ENCODE measurements around the gene SMPX.
A peak's percentile ranks its signal among the peaks of the same experiment; 100 is the strongest.

SMPX gene

GRCh38 chrX:21749924-21750323 lies 8.0 kb downstream of the SMPX start:
- no peak overlapping the region for H3K4me3 Mint-ChIP-seq
- H3K27me3 Mint-ChIP-seq (ENCODE audit: low read depth, poor library complexity): peaks cover 9% of the 10 kb centered on the region
- no peaks in the 10 kb centered on the region for H3K36me3 Mint-ChIP-seq (ENCODE audit: low read depth)
- H3K27ac Mint-ChIP-seq: no peak overlapping the region
- H3K4me1 Mint-ChIP-seq: peaks cover 27% of the 10 kb centered on the region
- no peak for TF ChIP-seq CTCF (IDR thresholded peaks at IDR 0.05)
- no peaks in the 10 kb centered on the region for H3K9me3 Mint-ChIP-seq
- DNase-seq: no peak

- TF ChIP-seq CTCF (IDR thresholded peaks at IDR 0.05): no peak
- Mint-ChIP-seq H3K36me3 (ENCODE audit: low read depth) (no peaks in the 10 kb centered on the region), H3K4me3 (no peak overlapping the region), H3K4me1 (peaks cover 21% of the 10 kb centered on the region), H3K9me3 (no peaks in the 10 kb centered on the region), H3K27ac (no peak overlapping the region), H3K27me3 (ENCODE audit: low read depth, poor library complexity) (peaks cover 9% of the 10 kb centered on the region)
- no peak for DNase-seq
These were observed 9.7 kb downstream of the SMPX start for GRCh38 chrX:21748235-21748634.

- DNase-seq: no peak
- Mint-ChIP-seq H3K27me3 (ENCODE audit: low read depth, poor library complexity) (peaks cover 9% of the 10 kb centered on the region), H3K36me3 (ENCODE audit: low read depth) (no peaks in the 10 kb centered on the region), H3K4me1 (peaks cover 21% of the 10 kb centered on the region), H3K4me3 (no peak overlapping the region), H3K9me3 (no peaks in the 10 kb centered on the region), H3K27ac (peak overlapping the region; percentile 2)
- TF ChIP-seq CTCF (IDR thresholded peaks at IDR 0.05): no peak
These were observed 10.4 kb downstream of the SMPX start for GRCh38 chrX:21747558-21747957.

- H3K27ac Mint-ChIP-seq: no peak overlapping the region
- no peaks in the 10 kb centered on the region for H3K9me3 Mint-ChIP-seq
- H3K4me3 Mint-ChIP-seq: no peak overlapping the region
- peak; percentile 63 for TF ChIP-seq CTCF (IDR thresholded peaks at IDR 0.05)
- H3K36me3 Mint-ChIP-seq (ENCODE audit: low read depth): no peaks in the 10 kb centered on the region
- DNase-seq: peak; percentile 52
- H3K27me3 Mint-ChIP-seq (ENCODE audit: low read depth, poor library complexity): peaks cover 9% of the 10 kb centered on the region
- H3K4me1 Mint-ChIP-seq: peaks cover 37% of the 10 kb centered on the region
These were observed 12.2 kb downstream of the SMPX start for GRCh38 chrX:21745756-21746155.

- Mint-ChIP-seq H3K36me3 (ENCODE audit: low read depth) (no peaks in the 10 kb centered on the region), H3K9me3 (no peaks in the 10 kb centered on the region), H3K4me1 (peaks cover 45% of the 10 kb centered on the region), H3K27ac (no peak overlapping the region), H3K27me3 (ENCODE audit: low read depth, poor library complexity) (peaks cover 9% of the 10 kb centered on the region), H3K4me3 (no peak overlapping the region)
- TF ChIP-seq CTCF (IDR thresholded peaks at IDR 0.05): no peak
- no peak for DNase-seq
These were observed 13.2 kb downstream of the SMPX start for GRCh38 chrX:21744721-21745120.

- Mint-ChIP-seq H3K9me3 (no peaks in the 10 kb centered on the region), H3K27me3 (ENCODE audit: low read depth, poor library complexity) (peaks cover 9% of the 10 kb centered on the region), H3K36me3 (ENCODE audit: low read depth) (no peaks in the 10 kb centered on the region), H3K4me1 (peaks cover 52% of the 10 kb centered on the region), H3K27ac (no peak overlapping the region), H3K4me3 (no peak overlapping the region)
- TF ChIP-seq CTCF (IDR thresholded peaks at IDR 0.05): no peak
- DNase-seq: no peak
These were observed 13.9 kb downstream of the SMPX start for GRCh38 chrX:21744060-21744459.
